Measurements from ENCODE around the gene AOC1. TPM values are rescaled to one million over a fixed set of nuclear protein-coding genes. Genes with fewer than 3 reads are reported as not detected.

Gene AOC1
- total RNA-seq, 2 donors from 2014 or later: not detected

- peak; percentile 41 to 81 for ATAC-seq
Observed at GRCh38 chr7:150850273-150850672, 2.0 kb upstream of the AOC1 start.

GRCh38 chr7:150851492-150852370 is 586 bp upstream of the AOC1 start:
- no peaks in the 10 kb centered on the region for H3K36me3 Mint-ChIP-seq
- no peaks in the 10 kb centered on the region for H3K9me3 Mint-ChIP-seq
- DNase-seq (ENCODE audit: low spot score in 2 of 2) (no peak), ATAC-seq (no peak)
- no peak overlapping the region for H3K27ac Mint-ChIP-seq

More at GRCh38 chr7:150850273-150850672, 2.0 kb upstream of the AOC1 start:
- H3K9me3 Mint-ChIP-seq: no peaks in the 10 kb centered on the region
- DNase-seq (ENCODE audit: low spot score in 2 of 2): no peak
- H3K27ac Mint-ChIP-seq: no peak overlapping the region
- H3K36me3 Mint-ChIP-seq: no peaks in the 10 kb centered on the region

- Mint-ChIP-seq H3K36me3 (no peaks in the 10 kb centered on the region), H3K27ac (no peak overlapping the region), H3K9me3 (no peaks in the 10 kb centered on the region)
- DNase-seq (ENCODE audit: low spot score in 2 of 2) (no peak), ATAC-seq (no peak)
Observed at GRCh38 chr7:150854066-150855000, 2.0 kb downstream of the AOC1 start.

GRCh38 chr7:150855046-150855445 is 2.7 kb downstream of the AOC1 start:
- H3K36me3 Mint-ChIP-seq: no peaks in the 10 kb centered on the region
- no peaks in the 10 kb centered on the region for H3K9me3 Mint-ChIP-seq
- no peak for DNase-seq (ENCODE audit: low spot score in 2 of 2)
- ATAC-seq: no peak
- H3K27ac Mint-ChIP-seq: no peak overlapping the region

GRCh38 chr7:150855476-150856302 is 3.4 kb downstream of the AOC1 start:
- ATAC-seq (no peak), DNase-seq (ENCODE audit: low spot score in 2 of 2) (no peak)
- Mint-ChIP-seq H3K27ac (no peak overlapping the region), H3K36me3 (no peaks in the 10 kb centered on the region), H3K9me3 (no peaks in the 10 kb centered on the region)

- ATAC-seq: no peak
- Mint-ChIP-seq H3K36me3 (no peaks in the 10 kb centered on the region), H3K9me3 (no peaks in the 10 kb centered on the region), H3K27ac (no peak overlapping the region)
- no peak for DNase-seq (ENCODE audit: low spot score in 2 of 2)
Observed at GRCh38 chr7:150856303-150857275, 4.3 kb downstream of the AOC1 start.

- no peak overlapping the region for H3K27ac Mint-ChIP-seq
- no peak for DNase-seq (ENCODE audit: low spot score in 2 of 2)
- no peaks in the 10 kb centered on the region for H3K9me3 Mint-ChIP-seq
- no peaks in the 10 kb centered on the region for H3K36me3 Mint-ChIP-seq
- no peak for ATAC-seq
Observed at GRCh38 chr7:150857276-150858055, 5.1 kb downstream of the AOC1 start.

- DNase-seq (ENCODE audit: low spot score in 2 of 2) (no peak), ATAC-seq (no peak)
- no peaks in the 10 kb centered on the region for H3K36me3 Mint-ChIP-seq
- no peak overlapping the region for H3K27ac Mint-ChIP-seq
- no peaks in the 10 kb centered on the region for H3K9me3 Mint-ChIP-seq
Observed at GRCh38 chr7:150858236-150859197, 6.2 kb downstream of the AOC1 start.

- ATAC-seq (no peak), DNase-seq (ENCODE audit: low spot score in 2 of 2) (no peak)
- Mint-ChIP-seq H3K9me3 (no peaks in the 10 kb centered on the region), H3K36me3 (no peaks in the 10 kb centered on the region), H3K27ac (no peak overlapping the region)
Observed at GRCh38 chr7:150860291-150860977, 8.1 kb downstream of the AOC1 start.

- DNase-seq (ENCODE audit: low spot score in 2 of 2) (no peak), ATAC-seq (no peak)
- no peaks in the 10 kb centered on the region for H3K36me3 Mint-ChIP-seq
- H3K9me3 Mint-ChIP-seq: no peaks in the 10 kb centered on the region
- H3K27ac Mint-ChIP-seq: no peak overlapping the region
Observed at GRCh38 chr7:150860978-150861295, 8.6 kb downstream of the AOC1 start.

- Mint-ChIP-seq H3K27ac (no peak overlapping the region), H3K36me3 (no peaks in the 10 kb centered on the region), H3K9me3 (no peaks in the 10 kb centered on the region)
- no peak for ATAC-seq
- no peak for DNase-seq (ENCODE audit: low spot score in 2 of 2)
Observed at GRCh38 chr7:150862356-150862755, 10.0 kb downstream of the AOC1 start.

- no peak for DNase-seq (ENCODE audit: low spot score in 2 of 2)
- no peak overlapping the region for H3K27ac Mint-ChIP-seq
- H3K9me3 Mint-ChIP-seq: no peaks in the 10 kb centered on the region
Observed at GRCh38 chr7:150863946-150864345, 11.6 kb downstream of the AOC1 start.

GRCh38 chr7:150866932-150867564 is 14.7 kb downstream of the AOC1 start:
- DNase-seq (ENCODE audit: low spot score in 2 of 2) (no peak), ATAC-seq (no peak)
- H3K36me3 Mint-ChIP-seq: no peaks in the 10 kb centered on the region
- H3K9me3 Mint-ChIP-seq: no peaks in the 10 kb centered on the region
- no peak overlapping the region for H3K27ac Mint-ChIP-seq

More at GRCh38 chr7:150863946-150864345, 11.6 kb downstream of the AOC1 start:
- no peaks in the 10 kb centered on the region for H3K36me3 Mint-ChIP-seq
- no peak for ATAC-seq

All from activated naive CD4-positive, alpha-beta T cell treated with anti-CD3 and anti-CD28 coated beads, Interleukin-2, amount 50 U/mL, for 72 hours (primary cell).